Esophagus muscularis mucosa (tissue), 4 donors: ENCODE measurements around the gene SNX9. TPM values are rescaled to one million over a fixed set of nuclear protein-coding genes. Genes with fewer than 3 reads are reported as not detected.
"Not testable (repeated sequence)": the region's sequence is repeated elsewhere in the genome, so short reads cannot be mapped to it uniquely, and the experiment has no call there.

ENCODE experiments used
- DNase-seq: peaks from one replicate; pipeline ENCODE4 v3.0.0-alpha.2; 2017; ENCODE audit errors: extremely low spot score
- H3K27ac ChIP-seq, 4 donors: fragments of 200-600 bp; sonication (generic); replicated peaks in 1 of 4; 1 replicate in 3 of 4; 2 replicates in 1 of 4; pipeline ENCODE4 v1.5.1; 2016 to 2019; ENCODE audit warnings: mild to moderate bottlenecking in 1 of 4
- H3K27me3 ChIP-seq, 4 donors: fragments of 200-600 bp; sonication (generic); one replicate each; pipeline versions ENCODE4 v1.5.1 to v1.6.0; 2016 to 2019
- H3K36me3 ChIP-seq, 4 donors: fragments of 200-600 bp; sonication (generic); one replicate each; pipeline ENCODE4 v1.5.1; 2016 to 2019
- H3K4me1 ChIP-seq, 4 donors: fragments of 200-600 bp; sonication (generic); one replicate each; pipeline ENCODE4 v1.5.1; 2016 to 2019
- H3K4me3 ChIP-seq, 4 donors: fragments of 200-600 bp; sonication (generic); 1 replicate in 2 of 4; 2 replicates in 2 of 4; pipeline ENCODE4 v1.5.1; 2016 to 2019; ENCODE audit warnings: mild to moderate bottlenecking in 4 of 4, moderate library complexity in 1 of 4
- H3K9me3 ChIP-seq, 4 donors: fragments of 200-600 bp; sonication (generic); 1 replicate in 3 of 4; 2 replicates in 1 of 4; pipeline ENCODE4 v1.5.1; 2016 to 2019
- CTCF ChIP-seq, 3 experiments: fragments of 200-600 bp in 2 of 3; fragments of 450-650 bp in 1 of 3; sonication (generic) in 2 of 3; IDR thresholded peaks; one replicate each; pipeline ENCODE4 v1.5.1; 2017 to 2019; ENCODE audit warnings: antibody characterized with exemption in 3 of 3, mild to moderate bottlenecking in 2 of 3, moderate library complexity in 1 of 3
- EP300 ChIP-seq: sonication (generic); formaldehyde crosslinking; IDR thresholded peaks from one replicate; pipeline ENCODE4 v1.6.1; 2017; ENCODE audit warnings: antibody characterized with exemption
- POLR2A ChIP-seq: fragments of 450-650 bp; IDR thresholded peaks from one replicate; pipeline ENCODE4 v1.6.1; 2017; ENCODE audit warnings: antibody characterized with exemption, moderate library complexity, mild to moderate bottlenecking, low read depth
- POLR2AphosphoS5 ChIP-seq, 2 donors: sonication (generic); formaldehyde crosslinking; IDR thresholded peaks; one replicate each; pipeline ENCODE4 v1.6.1; 2017; ENCODE audit warnings: antibody characterized with exemption in 2 of 2
- WGBS: methylation state at CpG from one replicate; pipeline ENCODE4 v1.1.5; 2018; 5-methylcytosine and 5-hydroxymethylcytosine counted together
- intact Hi-C: fragments of 100-400 bp; cut with DNase I; formaldehyde crosslinking; loops from one replicate; pipeline ENCODE4 v1.15.1; 2023
- total RNA-seq, 4 donors: library from RNA; depleted of rRNA; stranded (reverse); fragments of >200 nt; gene quantifications; one replicate each; pipeline versions ENCODE4 v1.1.0 to v1.2.1, GENCODE V29; 2016

The SNX9 gene
- total RNA-seq, 4 donors from 2014 or later = 78.1 to 94.7 (median 85.1) TPM

- Histone ChIP-seq H3K27ac (no peak overlapping the region), H3K4me3 (no peak overlapping the region), H3K9me3 (no peaks in the 10 kb centered on the region), H3K4me1 (peaks cover 6 to 14% (median 12%) of the 10 kb centered on the region in 4 donors), H3K36me3 (no peaks in the 10 kb centered on the region), H3K27me3 (no peaks in the 10 kb centered on the region)
- no peak for DNase-seq
- TF ChIP-seq CTCF (IDR thresholded peaks at IDR 0.05) (no peak), POLR2A (no peak)
- WGBS = 57% methylated on average over 4 of the region's 4 CpGs
- intact Hi-C loops = no loop called here
Measured at GRCh38 chr6:157790548-157791160, 32.4 kb upstream of the SNX9 start.

- no peak for DNase-seq
Measured at GRCh38 chr6:157791450-157791849, 31.6 kb upstream of the SNX9 start.

GRCh38 chr6:157792671-157793070, 30.4 kb upstream of the SNX9 start:
- WGBS = 87% methylated on average over 2 of the region's 2 CpGs
- DNase-seq = no peak
- H3K27ac ChIP-seq = no peak overlapping the region
- intact Hi-C loops = no loop called here
- no peak overlapping the region for H3K4me3 ChIP-seq
- peaks cover 6 to 14% (median 12%) of the 10 kb centered on the region in 4 donors for H3K4me1 ChIP-seq
- TF ChIP-seq POLR2A (no peak), CTCF (IDR thresholded peaks at IDR 0.05) (no peak), POLR2AphosphoS5 (IDR thresholded peaks at IDR 0.05) (no peak), EP300 (no peak)
- no peaks in the 10 kb centered on the region for H3K27me3 ChIP-seq
- H3K36me3 ChIP-seq = no peaks in the 10 kb centered on the region
- H3K9me3 ChIP-seq = no peaks in the 10 kb centered on the region

More at GRCh38 chr6:157791450-157791849, 31.6 kb upstream of the SNX9 start:
- Histone ChIP-seq H3K9me3 (no peaks in the 10 kb centered on the region), H3K36me3 (no peaks in the 10 kb centered on the region), H3K4me1 (peaks cover 6 to 14% (median 12%) of the 10 kb centered on the region in 4 donors), H3K4me3 (no peak overlapping the region), H3K27ac (no peak overlapping the region), H3K27me3 (no peaks in the 10 kb centered on the region)
- 52% methylated on average over 2 of the region's 2 CpGs for WGBS
- TF ChIP-seq CTCF (IDR thresholded peaks at IDR 0.05) (no peak), POLR2AphosphoS5 (IDR thresholded peaks at IDR 0.05) (no peak), POLR2A (no peak), EP300 (no peak)
- intact Hi-C loops = no loop called here

- WGBS = 89% methylated on average over 5 of the region's 5 CpGs
- H3K4me3 ChIP-seq, intact Hi-C loops, DNase-seq, H3K9me3 ChIP-seq, H3K27ac ChIP-seq, H3K27me3 ChIP-seq, H3K36me3 ChIP-seq: not testable (repeated sequence)
- H3K4me1 ChIP-seq = peaks cover 6 to 14% (median 12%) of the 10 kb centered on the region in 4 donors
Measured at GRCh38 chr6:157794012-157794411, 29.0 kb upstream of the SNX9 start.

GRCh38 chr6:157795841-157796240, 27.2 kb upstream of the SNX9 start:
- Histone ChIP-seq H3K27ac (no peak overlapping the region), H3K9me3 (no peaks in the 10 kb centered on the region), H3K4me1 (peaks cover 6 to 14% (median 11%) of the 10 kb centered on the region in 4 donors), H3K27me3 (no peaks in the 10 kb centered on the region), H3K4me3 (no peak overlapping the region), H3K36me3 (no peaks in the 10 kb centered on the region)
- no peak for TF ChIP-seq EP300
- TF ChIP-seq POLR2AphosphoS5 (IDR thresholded peaks at IDR 0.05) = no peak
- WGBS = 69% methylated on average over 6 of the region's 6 CpGs
- no peak for DNase-seq
- intact Hi-C loops = no loop called here

GRCh38 chr6:157798851-157799250, 24.2 kb upstream of the SNX9 start:
- Histone ChIP-seq H3K9me3 (no peaks in the 10 kb centered on the region), H3K27ac (no peak overlapping the region), H3K4me3 (no peak overlapping the region), H3K36me3 (no peaks in the 10 kb centered on the region), H3K27me3 (no peaks in the 10 kb centered on the region), H3K4me1 (no peaks in the 10 kb centered on the region)
- no peak for DNase-seq
- intact Hi-C loops = no loop called here
- WGBS = 79% methylated on average over 6 of the region's 6 CpGs
- TF ChIP-seq EP300 (no peak), CTCF (IDR thresholded peaks at IDR 0.05) (no peak), POLR2AphosphoS5 (IDR thresholded peaks at IDR 0.05) (no peak), POLR2A (no peak)

- DNase-seq, H3K27ac ChIP-seq, H3K36me3 ChIP-seq, H3K27me3 ChIP-seq, intact Hi-C loops, H3K4me1 ChIP-seq, H3K9me3 ChIP-seq, H3K4me3 ChIP-seq: not testable (repeated sequence)
- 81% methylated on average over 3 of the region's 3 CpGs for WGBS
Measured at GRCh38 chr6:157799561-157799960, 23.5 kb upstream of the SNX9 start.
